GM18861 (cell line): ENCODE measurements around the gene EIF2S2.

Experiments
- ATAC-seq: cut with Tn5 transposase; IDR thresholded peaks from one replicate; pipeline ENCODE4 v1.9.1; 2021; ENCODE audit not compliant: unreplicated experiment

The EIF2S2 gene

DNA sequence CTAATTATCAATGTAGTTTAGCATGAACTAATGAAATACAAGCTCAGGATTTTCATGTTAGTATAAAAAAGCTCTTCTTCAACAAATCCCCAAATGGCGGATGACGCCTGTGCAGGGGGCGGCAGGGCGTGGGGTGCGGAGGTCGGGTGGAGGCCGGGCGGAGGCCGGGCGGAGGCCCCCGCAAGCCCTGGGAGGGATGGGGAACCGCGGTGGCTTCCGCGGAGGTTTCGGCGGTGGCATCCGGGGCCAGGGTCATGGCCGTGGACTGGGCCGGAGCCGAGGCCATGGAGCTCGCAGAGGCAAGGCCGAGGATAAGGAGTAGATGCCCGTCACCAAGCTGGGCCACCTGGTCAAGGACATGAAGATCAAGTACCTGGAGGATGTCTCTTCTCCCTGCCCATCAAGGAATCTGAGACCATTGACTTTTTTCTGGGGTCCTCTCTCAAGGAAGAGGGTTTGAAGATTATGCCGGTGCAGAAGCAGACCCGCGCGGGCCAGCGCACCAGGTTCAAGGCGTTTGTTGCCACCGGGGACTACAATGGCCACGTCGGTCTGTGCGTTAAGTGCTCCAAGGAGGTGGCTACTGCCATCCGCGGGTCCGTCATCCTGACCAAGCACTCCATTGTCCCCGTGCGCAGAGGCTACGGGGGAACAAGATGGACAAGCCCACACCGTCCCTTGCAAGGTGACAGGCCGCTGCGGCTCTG lies 10.4 kb upstream of the EIF2S2 start:
- ATAC-seq = no peak

DNA sequence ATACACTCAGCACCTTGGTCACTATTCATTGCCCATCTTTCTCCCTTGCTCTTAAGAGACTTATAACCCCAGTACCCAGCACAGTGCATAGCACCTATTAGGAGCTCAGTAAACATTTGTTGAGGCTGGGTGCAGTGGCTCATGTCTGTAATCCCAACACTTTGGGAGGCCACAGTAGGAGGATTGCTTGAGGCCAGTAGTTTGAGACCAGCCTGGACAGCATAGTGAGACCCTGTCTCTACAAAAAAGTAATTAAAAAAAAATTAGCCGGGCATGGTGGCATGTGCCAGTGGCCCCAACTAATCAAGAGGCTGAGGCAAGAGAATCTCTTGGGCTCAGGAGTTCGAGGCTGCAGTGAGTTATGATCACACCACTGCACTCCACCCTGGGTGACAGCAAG lies 8.2 kb upstream of the EIF2S2 start:
- no peak for ATAC-seq

DNA sequence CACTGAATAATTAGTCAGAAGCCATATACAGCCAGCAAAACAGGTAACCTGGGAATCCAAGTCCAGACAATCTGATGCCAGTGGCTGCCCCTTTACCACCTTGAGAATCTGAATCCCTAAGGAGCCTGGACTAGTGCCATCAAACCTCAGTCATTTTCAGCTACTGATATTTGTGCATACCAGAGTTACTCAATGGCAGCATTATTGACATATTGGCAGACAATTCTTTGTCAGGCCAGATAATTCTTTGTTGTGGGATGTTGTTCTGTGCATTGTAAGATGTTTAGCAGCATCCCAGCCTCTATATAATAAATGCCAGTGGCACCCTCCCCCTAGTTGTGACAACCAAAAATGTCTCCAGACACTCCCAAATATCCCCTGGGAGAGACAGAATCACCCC lies 3.2 kb upstream of the EIF2S2 start:
- no peak for ATAC-seq

DNA sequence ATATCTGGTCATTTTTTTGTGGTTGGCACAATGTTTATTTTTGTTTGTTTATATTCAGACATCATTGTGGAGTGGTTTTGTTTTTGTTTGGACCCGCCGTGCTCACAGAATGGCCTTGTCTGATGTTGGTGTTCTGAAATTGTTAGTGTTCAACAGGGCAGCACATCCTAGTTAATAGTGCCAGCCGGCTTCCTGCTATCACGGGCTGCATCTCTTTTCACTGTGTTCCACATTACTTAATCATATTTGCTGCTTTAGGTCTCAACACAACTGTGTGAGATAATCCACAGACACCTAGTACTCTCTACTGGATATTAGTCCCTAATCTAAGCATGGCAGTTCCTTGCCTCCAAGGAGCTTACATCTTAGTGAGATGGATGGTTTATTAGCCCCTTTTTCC lies 2.8 kb upstream of the EIF2S2 start:
- ATAC-seq = no peak

DNA sequence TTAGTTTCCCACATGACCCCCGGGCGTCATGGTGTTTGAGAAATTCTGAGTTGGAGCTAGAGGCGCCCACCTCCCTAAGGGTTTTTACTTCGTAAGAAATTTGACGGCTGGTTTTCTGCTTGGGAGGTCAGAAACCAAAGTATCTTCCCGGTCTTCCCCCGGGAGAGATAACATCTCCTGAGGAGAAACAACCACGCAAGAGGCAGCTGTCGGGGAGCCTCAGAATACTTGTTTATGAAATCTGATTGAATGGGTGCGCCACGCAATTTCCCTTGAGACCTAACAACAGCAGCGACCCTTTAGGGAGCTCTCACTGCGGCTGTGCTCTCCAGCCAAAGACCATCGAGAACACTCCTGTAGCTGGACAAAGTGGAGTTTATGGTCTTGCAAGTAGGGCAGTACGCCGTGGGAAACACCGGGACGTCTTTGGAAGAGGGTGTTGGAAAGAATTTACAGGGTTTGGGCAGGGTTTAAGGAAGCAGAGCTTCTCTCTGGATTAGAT lies 608 bp upstream of the EIF2S2 start:
- ATAC-seq = no peak

DNA sequence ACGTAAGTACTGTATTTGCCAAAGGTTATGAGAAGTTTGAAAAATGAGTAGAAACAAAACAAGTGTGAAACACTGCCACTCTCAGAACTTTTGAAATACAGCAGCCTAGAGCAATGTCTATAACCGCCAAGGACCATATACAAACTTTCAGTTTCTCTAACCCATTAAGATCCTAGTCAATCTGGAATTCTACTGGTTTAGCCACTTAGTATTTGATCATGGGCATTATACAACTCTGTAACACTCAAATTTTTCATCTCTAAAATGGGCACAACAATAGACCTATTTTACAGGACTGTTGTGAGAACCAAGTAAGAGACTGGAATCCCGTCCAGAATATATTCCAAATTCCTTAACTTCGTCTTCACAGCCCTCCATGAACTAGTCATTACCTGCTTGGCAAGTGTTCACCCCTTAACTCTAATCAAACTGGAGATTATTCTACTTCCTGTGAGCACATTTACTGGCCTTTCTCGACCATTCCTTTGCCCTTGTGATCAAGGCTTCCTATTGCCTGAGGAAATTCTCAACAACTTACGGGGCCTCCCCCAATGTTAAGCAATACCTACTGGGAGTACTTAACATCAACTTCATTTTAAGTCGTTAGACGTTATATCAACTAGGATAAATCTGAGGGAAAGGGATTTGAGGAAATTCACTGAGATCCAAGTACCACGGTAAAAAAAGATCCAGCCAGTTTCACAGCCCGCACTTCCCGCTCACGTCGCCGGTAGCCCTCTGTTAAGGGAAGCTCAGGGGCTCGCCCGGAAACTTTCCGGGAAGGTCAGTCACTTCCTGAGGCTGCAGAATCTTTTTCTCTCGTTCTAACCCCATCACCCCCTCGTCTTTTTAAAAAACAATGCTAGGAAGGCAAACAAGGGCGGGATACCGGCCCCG lies 1.1 kb downstream of the EIF2S2 start:
- ATAC-seq = no peak

DNA sequence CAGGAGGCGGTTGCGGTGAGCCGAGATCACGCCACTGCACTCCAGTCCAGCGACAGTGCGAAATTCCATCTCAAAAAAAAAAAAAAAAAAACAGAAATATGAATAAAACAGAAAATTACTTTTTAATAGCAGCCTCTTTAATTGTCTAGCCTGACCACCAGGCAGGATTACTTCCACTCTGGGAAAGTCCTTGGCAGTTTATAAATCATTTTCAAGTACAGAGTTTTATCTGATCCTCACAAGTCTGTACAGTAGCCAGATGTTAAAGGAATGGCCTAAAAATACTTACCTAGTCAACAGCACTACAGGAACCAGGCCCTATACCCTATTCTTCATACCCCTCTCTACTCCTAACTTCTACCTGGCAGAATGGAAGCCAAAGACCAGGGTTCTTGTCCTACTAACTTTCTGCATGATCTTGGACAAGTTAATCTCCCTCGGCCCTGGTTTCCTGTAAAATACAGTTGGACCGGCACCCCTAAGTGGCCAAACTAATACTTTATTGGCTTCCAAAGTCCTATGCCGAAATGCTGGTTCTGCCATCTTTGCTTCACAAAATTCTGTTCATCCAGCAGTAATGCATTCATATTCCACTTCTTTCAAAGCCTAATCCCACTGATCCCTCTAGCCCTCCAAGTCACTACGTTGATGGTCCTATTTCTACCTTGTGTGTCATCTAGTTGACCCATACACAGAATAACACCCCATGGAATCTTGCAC lies 1.9 kb downstream of the EIF2S2 start:
- no peak for ATAC-seq

DNA sequence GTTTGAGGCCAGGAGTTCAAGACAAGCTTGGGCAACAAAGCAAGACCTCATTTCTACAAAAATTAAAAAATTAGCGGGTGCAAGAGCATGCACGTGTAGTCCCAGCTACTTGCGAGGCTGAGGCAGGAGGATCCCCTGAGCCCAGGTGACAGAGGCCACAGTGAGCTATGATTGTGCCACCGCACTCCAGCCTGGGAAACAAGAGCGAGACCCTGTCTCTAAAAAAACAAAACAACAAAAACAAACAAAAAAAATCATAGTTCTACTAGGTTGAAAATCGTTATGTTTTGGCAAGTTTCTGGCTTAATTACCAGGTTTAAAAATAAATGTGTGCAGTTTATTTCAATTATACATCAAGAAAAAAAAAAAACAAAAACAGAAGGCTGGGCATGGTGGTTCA lies 2.6 kb downstream of the EIF2S2 start:
- no peak for ATAC-seq

DNA sequence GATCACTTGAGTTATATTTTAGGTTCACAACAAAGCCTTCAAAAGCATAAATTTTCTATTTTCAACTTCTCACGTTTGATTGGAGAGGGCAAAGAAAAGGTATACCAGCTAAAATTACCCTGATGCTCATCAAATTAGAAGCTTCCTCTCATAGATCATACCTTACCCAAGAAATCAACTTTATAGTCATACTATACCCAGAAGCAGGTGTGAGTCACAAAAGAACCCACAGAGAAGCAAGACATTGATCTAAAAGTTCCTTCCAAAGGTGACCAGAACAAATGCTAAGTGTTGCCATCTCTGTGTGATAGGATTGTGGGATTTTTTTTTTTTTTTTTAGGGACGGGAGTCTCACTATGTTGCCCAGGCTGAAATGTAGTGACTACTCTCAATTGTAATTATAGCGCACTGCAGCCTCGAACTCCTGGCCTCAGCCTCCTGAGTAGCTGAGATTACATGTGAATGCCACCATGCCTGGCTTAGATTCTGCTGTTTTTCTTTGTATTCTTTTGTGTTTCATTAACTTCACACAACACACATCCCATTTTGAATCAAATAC lies 3.3 kb downstream of the EIF2S2 start:
- no peak for ATAC-seq

DNA sequence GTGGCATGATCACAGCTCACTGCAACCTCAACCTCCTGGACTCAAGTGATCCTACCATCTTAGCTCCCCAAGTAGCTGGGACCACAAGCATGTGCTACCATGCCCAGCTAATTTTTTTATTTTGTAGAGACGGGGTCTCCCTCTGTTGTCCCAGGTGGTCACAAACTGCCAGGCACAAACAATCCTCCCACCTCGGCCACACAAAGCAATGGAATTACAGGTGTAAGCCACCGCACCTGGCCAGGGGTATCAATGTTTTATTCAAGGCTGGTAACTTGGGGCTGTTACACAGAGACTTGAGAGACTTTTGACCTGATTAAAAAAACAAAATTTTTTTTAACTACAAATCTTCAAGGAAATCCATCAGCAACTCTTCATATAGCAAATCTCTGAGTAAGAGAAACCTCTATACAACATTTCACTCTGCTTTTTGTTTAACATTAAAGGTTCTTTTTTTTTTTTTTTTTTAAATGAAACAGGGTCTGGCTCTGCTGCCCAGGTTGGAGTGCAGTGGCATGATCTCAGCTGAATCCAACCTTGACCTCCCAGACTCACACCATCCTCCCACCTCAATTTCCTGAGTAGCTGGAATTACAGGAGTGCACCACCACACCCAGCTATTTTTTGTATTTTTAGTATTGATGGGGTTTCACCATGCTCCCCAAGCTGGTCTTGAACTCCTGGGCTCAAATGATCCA lies 5.9 kb downstream of the EIF2S2 start:
- ATAC-seq = no peak

DNA sequence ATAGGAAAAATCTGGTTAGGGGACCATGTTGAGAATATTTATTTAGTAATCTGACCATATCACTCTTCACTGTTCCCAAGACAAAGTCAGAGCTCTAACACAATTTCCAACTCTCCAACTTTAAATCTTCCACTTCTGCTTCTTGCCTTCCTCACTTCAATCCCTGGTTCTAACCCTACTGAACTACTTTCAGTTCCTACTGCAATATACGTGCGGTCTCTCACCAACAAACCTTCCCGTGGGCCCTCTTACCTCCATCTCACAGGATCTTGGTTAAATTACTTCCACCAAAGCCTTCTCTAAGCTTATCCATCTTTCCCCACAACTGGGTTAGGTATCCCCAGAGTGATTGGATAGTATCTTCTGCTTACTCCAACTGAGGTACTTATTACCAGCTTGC lies 8.0 kb downstream of the EIF2S2 start:
- no peak for ATAC-seq

DNA sequence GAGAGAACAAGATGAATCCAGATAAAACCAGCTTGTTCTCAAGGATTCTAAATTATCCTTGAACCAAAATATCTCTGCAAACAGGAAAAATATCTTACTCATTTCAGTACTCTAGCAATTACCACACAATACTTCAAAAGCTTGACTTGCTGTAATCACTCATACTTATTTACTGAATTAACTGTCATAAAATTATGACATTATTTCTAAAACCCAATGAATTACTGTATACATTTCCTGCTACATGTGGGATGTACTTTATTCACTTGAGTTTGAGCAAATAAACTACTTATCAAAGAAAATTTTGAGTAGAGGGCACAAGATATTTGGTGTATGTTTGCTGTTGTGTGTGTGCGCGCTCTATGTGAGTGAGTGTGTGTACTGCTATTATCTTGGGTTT lies 9.7 kb downstream of the EIF2S2 start:
- ATAC-seq = no peak

DNA sequence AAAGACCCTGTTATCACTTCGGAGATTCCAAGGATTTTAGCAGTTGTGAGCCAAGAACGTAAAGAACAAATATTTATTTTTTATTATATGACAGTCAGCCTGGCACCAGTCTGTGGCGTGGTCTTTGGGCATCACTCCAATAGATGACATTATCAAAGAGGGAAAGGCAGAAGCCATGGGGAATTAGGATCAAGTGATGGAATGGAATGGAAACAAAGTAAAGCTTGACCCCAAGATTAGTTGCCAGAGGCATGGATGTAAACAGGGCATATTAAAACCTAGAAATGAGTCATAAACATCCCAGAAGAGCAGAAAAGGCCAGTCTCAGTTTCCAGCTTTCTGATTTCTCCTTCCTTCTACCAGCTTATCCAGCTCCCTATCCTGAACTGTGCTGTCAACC lies 11.5 kb downstream of the EIF2S2 start:
- ATAC-seq = no peak

DNA sequence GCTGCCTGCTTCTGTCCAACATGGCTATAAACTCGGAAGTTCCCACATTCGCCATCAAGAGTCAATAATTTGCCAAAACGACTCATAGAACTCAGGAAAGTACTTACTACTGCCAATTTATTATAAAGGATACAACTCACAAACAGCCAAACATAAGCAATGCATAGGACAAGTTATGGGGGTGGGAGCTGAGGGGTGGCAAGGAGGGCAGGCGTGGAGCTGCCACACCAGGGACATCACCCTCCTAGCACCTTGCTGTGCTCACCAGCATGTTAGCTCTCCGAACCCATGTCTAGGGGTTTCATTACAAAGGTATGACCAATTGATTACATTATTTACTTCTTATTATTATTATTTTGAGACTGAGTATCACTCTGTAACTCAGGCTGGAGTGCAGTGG lies 12.4 kb downstream of the EIF2S2 start:
- ATAC-seq = no peak

DNA sequence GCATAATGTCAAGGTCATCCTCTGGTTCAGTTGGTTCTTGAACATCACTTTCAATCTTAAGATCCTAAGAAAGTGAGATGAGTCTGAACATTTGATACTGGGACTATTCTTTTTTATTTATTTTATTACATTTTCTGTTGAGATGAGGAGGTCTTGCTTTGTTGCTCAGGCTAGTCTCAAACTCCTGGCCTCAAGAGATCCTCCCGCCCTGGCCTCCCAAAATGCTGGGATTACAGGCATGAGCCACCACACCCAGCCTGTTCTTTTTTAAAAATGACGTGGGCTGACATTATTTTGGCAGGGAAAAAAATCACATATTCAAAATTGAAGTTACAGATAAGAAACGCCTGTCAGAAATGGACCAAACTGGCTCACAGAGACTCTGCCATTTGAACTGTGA lies 13.5 kb downstream of the EIF2S2 start:
- ATAC-seq = no peak

DNA sequence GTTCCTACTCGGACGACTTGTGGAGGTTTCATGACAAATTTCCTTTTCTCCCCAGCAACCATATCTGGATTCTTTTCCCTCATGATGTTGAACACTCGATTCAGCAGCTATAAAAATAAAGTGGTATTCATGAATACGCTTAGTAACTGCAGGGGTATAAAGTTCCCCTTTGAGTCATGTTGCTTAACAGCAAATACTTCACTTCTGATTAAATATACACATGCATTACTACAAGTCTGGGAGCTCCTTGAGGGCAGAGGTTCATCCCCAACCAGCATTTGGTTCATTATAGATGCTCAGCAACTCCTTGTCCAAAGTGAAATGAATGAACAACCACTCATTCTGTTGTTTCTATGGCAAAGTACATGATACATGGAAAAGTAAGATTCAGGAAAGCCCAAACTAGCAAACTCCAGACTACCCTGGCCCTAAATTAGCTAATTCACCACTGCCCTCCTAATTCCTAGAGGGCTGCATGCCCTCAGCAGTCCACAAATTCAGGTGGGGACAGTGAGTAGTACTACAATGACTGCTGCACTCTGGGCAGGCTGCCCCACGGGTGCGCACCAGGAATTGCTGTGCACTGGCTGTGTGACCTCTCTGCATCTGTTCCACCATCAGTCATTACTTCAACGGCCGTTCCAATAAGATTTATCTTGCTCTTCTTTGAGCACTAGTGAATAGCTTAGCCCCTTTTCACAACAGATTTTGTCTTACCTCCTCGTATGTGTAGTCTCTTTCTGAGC lies 15.2 kb downstream of the EIF2S2 start:
- no peak for ATAC-seq

DNA sequence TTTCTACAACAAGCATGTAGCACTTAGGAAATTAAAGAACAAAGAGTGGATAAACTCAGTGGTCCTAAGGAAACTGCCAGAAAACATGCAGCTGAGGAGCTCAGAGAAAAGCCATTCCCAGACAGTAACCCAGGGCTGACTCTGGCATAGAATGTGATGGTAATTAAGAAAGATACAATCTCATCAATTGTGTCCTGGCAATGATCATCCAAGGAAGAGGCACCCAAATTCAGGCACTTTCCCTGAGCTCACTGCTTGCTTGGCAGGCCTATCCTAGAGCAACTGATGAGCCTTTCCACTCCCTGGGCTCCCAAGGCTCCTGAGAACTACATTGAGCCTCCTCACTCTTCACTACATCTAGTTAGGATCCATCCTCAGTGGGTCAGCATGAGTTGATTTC lies 16.2 kb downstream of the EIF2S2 start:
- no peak for ATAC-seq

DNA sequence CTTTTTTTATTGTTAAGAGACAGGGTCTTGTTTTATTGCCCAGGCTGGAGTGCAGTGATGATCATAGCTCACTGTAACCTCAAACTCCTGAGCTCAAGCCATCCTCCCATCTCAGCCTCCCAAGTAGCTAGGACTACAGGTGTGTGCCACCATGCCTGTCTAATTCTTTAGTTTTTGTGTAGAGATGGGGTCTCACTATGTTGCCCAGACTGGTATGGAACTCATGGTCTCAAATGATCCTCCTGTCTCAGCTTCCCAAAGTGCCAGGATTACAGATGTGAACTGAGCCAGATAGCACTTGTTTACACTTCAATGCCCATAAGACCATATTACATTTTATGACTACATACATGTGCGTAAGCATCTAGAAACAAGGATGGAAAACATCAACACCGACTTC lies 18.1 kb downstream of the EIF2S2 start:
- ATAC-seq = no peak

DNA sequence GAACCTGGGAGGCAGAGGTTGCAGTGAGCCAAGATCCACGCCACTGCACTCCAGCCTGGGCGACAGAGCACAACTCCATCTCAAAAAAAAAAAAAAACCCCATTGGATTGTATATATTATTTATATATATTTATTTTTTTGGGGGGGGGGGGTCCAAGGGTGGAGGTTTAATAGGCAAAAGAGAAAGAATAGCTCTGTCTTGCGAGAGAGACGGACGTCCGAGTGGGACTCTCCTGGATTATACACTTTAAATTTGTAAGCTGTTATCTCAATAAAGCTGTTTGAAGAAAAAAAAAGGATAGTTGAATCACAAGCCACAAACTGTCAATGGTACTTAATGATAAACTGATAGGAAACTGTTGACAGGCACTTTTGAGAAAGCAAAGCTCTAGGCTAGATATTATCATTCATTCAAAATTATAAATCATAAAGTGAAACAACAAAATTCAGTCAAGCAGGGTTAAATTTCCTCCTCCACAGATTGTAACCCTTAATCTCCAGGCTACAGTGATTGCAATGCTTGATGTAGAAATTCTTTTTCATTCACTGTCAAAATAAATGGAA lies 20.3 kb downstream of the EIF2S2 start:
- ATAC-seq = no peak

DNA sequence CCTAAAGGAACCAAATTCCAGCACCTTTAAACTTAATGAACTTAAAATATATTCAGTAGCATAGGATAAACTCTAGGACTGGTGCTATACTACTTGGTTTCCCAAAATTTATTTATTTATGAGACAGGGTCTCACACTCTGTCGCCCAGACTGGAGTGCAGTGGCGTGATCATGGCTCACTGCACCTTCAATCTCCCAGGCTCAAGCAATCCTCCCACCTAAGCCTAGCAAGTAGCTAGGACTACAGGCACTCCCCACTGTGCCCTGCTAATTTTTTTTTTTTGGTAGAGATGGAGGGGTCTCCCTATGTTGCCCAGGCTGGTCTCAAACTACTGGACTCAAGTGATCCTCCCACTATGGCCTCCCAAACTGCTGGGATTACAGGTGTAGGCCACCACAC lies 21.4 kb downstream of the EIF2S2 start:
- ATAC-seq = no peak
